DOHH2 (cell line): Measurements from ENCODE around the gene RIC8A.

Source experiments
- H3F3A ChIP-seq: fragments of 200-600 bp; sonication (generic), shearing (Covaris generic); 2 replicates; pipeline ENCODE4 v1.6.0; 2016; ENCODE audit warnings: antibody characterized with exemption, mild to moderate bottlenecking; ENCODE audit not compliant: control insufficient read depth, insufficient read depth
- H3K27ac ChIP-seq: fragments of 200-600 bp; sonication (generic); 2 replicates; pipeline ENCODE4 v1.5.1; 2014; ENCODE audit warnings: low read depth, mild to moderate bottlenecking, low read length, moderate library complexity
- H3K27me3 ChIP-seq: fragments of 200-600 bp; sonication (generic); 2 replicates; pipeline ENCODE4 v1.6.1; 2014; ENCODE audit warnings: mild to moderate bottlenecking, low read length, mixed read lengths; ENCODE audit not compliant: control insufficient read depth
- H3K36me3 ChIP-seq: fragments of 200-600 bp; sonication (generic); 2 replicates; pipeline ENCODE4 v1.6.1; 2014; ENCODE audit warnings: mild to moderate bottlenecking, low read length, moderate library complexity, mixed read lengths; ENCODE audit not compliant: control insufficient read depth
- H3K4me1 ChIP-seq: fragments of 200-600 bp; sonication (generic); 2 replicates; pipeline ENCODE4 v1.6.1; 2014; ENCODE audit warnings: mild to moderate bottlenecking, low read length, mixed read lengths; ENCODE audit not compliant: control insufficient read depth
- H3K4me2 ChIP-seq: fragments of 200-600 bp; sonication (generic); 2 replicates; pipeline ENCODE4 v1.6.0; 2014; ENCODE audit warnings: mild to moderate bottlenecking, low read length, moderate library complexity
- H3K4me3 ChIP-seq: fragments of 200-600 bp; sonication (generic); 2 replicates; pipeline ENCODE4 v1.5.1; 2014; ENCODE audit warnings: mild to moderate bottlenecking, low read length, mixed read lengths
- H3K79me2 ChIP-seq: fragments of 200-600 bp; sonication (generic); 2 replicates; pipeline ENCODE4 v1.6.1; 2014; ENCODE audit warnings: mild to moderate bottlenecking, low read length, mixed read lengths; ENCODE audit not compliant: control insufficient read depth
- H3K9me2 ChIP-seq: fragments of 200-600 bp; sonication (generic); replicated peaks from 2 replicates; pipeline ENCODE4 v1.6.1; 2014; ENCODE audit warnings: mild to moderate bottlenecking, low read length, mixed read lengths; ENCODE audit not compliant: control insufficient read depth
- H3K9me3 ChIP-seq: fragments of 200-600 bp; sonication (generic); 2 replicates; pipeline ENCODE4 v1.6.1; 2014; ENCODE audit warnings: antibody characterized with exemption, low read length, mixed read lengths; ENCODE audit not compliant: control insufficient read depth, insufficient read depth
- H4K20me1 ChIP-seq: fragments of 200-600 bp; sonication (generic); 2 replicates; pipeline ENCODE4 v1.6.0; 2014; ENCODE audit warnings: low read depth, mild to moderate bottlenecking, antibody characterized with exemption, low read length, moderate library complexity; ENCODE audit not compliant: control insufficient read depth, insufficient read depth
- CTCF ChIP-seq: fragments of 200-600 bp; sonication (generic); IDR thresholded peaks from one replicate; pipeline ENCODE4 v1.5.1; 2014; ENCODE audit warnings: antibody characterized with exemption, mild to moderate bottlenecking, low read depth, low read length; ENCODE audit not compliant: poor library complexity, severe bottlenecking
- EZH2phosphoT487 ChIP-seq: fragments of 200-600 bp; sonication (generic); IDR thresholded peaks from 2 replicates; pipeline ENCODE4 v1.6.1; 2017; ENCODE audit warnings: borderline replicate concordance, mild to moderate bottlenecking, antibody characterized with exemption, low read length, moderate library complexity, mixed read lengths

RIC8A gene

GRCh38 chr11:208181-208916 lies 841 bp downstream of the RIC8A start:
- Histone ChIP-seq H4K20me1 (peaks cover 20% of the 10 kb centered on the region), H3K9me2 (no peaks in the 10 kb centered on the region), H3K4me2 (peak overlapping the region; percentile 98), H3K36me3 (peaks cover 90% of the 10 kb centered on the region), H3K4me3 (peak overlapping the region; percentile 100), H3K27me3 (no peaks in the 10 kb centered on the region), H3K4me1 (peaks cover 26% of the 10 kb centered on the region), H3K79me2 (peaks cover 66% of the 10 kb centered on the region), H3K27ac (peak overlapping the region; percentile 89), H3F3A (peaks cover 8% of the 10 kb centered on the region), H3K9me3 (no peaks in the 10 kb centered on the region)
- no peak for TF ChIP-seq EZH2phosphoT487

GRCh38 chr11:208917-209260 lies 1.4 kb downstream of the RIC8A start:
- peaks cover 66% of the 10 kb centered on the region for H3K79me2 ChIP-seq
- H3K27ac ChIP-seq = peak overlapping the region; percentile 89
- peaks cover 8% of the 10 kb centered on the region for H3F3A ChIP-seq
- peaks cover 26% of the 10 kb centered on the region for H3K4me1 ChIP-seq
- H3K27me3 ChIP-seq = no peaks in the 10 kb centered on the region
- H3K9me2 ChIP-seq = no peaks in the 10 kb centered on the region
- H3K36me3 ChIP-seq = peaks cover 89% of the 10 kb centered on the region
- peak overlapping the region; percentile 100 for H3K4me3 ChIP-seq
- H3K4me2 ChIP-seq = peak overlapping the region; percentile 98
- peaks cover 20% of the 10 kb centered on the region for H4K20me1 ChIP-seq
- H3K9me3 ChIP-seq = no peaks in the 10 kb centered on the region
- no peak for TF ChIP-seq EZH2phosphoT487
- no peak for TF ChIP-seq CTCF

- Histone ChIP-seq H3K79me2 (peaks cover 64% of the 10 kb centered on the region), H3K27ac (peak overlapping the region; percentile 89; the same call in 1 of the 2 replicates), H3F3A (peaks cover 8% of the 10 kb centered on the region), H3K4me1 (peaks cover 26% of the 10 kb centered on the region), H3K9me2 (no peaks in the 10 kb centered on the region), H3K4me3 (peak overlapping the region; percentile 100), H3K4me2 (peak overlapping the region; percentile 98), H3K36me3 (peaks cover 89% of the 10 kb centered on the region), H4K20me1 (peaks cover 20% of the 10 kb centered on the region), H3K27me3 (no peaks in the 10 kb centered on the region), H3K9me3 (no peaks in the 10 kb centered on the region)
- no peak for TF ChIP-seq CTCF
- TF ChIP-seq EZH2phosphoT487 = no peak
Observed at GRCh38 chr11:209275-210121, 2.0 kb downstream of the RIC8A start.
